ENCODE results near the gene SPINK1.

GRCh38 chr5:147856801-147857200 is 25.3 kb upstream of the SPINK1 start:
- no peak for TF ChIP-seq POLR2A (IDR thresholded peaks at IDR 0.05; ENCODE audit: low read length)
- TF ChIP-seq GATA1 (IDR thresholded peaks at IDR 0.05; ENCODE audit: low read depth, low read length): no peak

Data from erythroblast (primary cell).